ENCODE measurements around the gene ITGA2B. TPM values are rescaled to one million over a fixed set of nuclear protein-coding genes. Genes with fewer than 3 reads are reported as not detected.

The ITGA2B gene
- total and polyA plus RNA-seq, 2 of the 13 experiments (the other 11 are each of a cell fraction or from before 2014, with no cell fraction given): 0.38 to 1.1 TPM

- TF ChIP-seq CAMTA2 (CRISPR knock-in tag; IDR thresholded peaks at IDR 0.05; ENCODE audit: borderline replicate concordance) (no peak), ATF3 (CRISPR knock-in tag; IDR thresholded peaks at IDR 0.05) (no peak), AKAP8 (CRISPR knock-in tag; IDR thresholded peaks at IDR 0.05) (no peak), ZNF766 (CRISPR knock-in tag; IDR thresholded peaks at IDR 0.05; ENCODE audit: borderline replicate concordance) (no peak), ZNF280B (CRISPR knock-in tag; IDR thresholded peaks at IDR 0.05; ENCODE audit: borderline replicate concordance) (no peak)
- TF ChIP-seq, protein P1, sequence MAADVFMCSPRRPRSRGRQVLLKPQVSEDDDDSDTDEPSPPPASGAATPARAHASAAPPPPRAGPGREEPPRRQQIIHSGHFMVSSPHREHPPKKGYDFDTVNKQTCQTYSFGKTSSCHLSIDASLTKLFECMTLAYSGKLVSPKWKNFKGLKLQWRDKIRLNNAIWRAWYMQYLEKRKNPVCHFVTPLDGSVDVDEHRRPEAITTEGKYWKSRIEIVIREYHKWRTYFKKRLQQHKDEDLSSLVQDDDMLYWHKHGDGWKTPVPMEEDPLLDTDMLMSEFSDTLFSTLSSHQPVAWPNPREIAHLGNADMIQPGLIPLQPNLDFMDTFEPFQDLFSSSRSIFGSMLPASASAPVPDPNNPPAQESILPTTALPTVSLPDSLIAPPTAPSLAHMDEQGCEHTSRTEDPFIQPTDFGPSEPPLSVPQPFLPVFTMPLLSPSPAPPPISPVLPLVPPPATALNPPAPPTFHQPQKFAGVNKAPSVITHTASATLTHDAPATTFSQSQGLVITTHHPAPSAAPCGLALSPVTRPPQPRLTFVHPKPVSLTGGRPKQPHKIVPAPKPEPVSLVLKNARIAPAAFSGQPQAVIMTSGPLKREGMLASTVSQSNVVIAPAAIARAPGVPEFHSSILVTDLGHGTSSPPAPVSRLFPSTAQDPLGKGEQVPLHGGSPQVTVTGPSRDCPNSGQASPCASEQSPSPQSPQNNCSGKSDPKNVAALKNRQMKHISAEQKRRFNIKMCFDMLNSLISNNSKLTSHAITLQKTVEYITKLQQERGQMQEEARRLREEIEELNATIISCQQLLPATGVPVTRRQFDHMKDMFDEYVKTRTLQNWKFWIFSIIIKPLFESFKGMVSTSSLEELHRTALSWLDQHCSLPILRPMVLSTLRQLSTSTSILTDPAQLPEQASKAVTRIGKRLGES (CRISPR knock-in tag; IDR thresholded peaks at IDR 0.05; ENCODE audit: borderline replicate concordance): no peak
- TF ChIP-seq, protein P2, sequence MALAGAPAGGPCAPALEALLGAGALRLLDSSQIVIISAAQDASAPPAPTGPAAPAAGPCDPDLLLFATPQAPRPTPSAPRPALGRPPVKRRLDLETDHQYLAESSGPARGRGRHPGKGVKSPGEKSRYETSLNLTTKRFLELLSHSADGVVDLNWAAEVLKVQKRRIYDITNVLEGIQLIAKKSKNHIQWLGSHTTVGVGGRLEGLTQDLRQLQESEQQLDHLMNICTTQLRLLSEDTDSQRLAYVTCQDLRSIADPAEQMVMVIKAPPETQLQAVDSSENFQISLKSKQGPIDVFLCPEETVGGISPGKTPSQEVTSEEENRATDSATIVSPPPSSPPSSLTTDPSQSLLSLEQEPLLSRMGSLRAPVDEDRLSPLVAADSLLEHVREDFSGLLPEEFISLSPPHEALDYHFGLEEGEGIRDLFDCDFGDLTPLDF (CRISPR knock-in tag; IDR thresholded peaks at IDR 0.05): no peak
- TF ChIP-seq, protein P3, sequence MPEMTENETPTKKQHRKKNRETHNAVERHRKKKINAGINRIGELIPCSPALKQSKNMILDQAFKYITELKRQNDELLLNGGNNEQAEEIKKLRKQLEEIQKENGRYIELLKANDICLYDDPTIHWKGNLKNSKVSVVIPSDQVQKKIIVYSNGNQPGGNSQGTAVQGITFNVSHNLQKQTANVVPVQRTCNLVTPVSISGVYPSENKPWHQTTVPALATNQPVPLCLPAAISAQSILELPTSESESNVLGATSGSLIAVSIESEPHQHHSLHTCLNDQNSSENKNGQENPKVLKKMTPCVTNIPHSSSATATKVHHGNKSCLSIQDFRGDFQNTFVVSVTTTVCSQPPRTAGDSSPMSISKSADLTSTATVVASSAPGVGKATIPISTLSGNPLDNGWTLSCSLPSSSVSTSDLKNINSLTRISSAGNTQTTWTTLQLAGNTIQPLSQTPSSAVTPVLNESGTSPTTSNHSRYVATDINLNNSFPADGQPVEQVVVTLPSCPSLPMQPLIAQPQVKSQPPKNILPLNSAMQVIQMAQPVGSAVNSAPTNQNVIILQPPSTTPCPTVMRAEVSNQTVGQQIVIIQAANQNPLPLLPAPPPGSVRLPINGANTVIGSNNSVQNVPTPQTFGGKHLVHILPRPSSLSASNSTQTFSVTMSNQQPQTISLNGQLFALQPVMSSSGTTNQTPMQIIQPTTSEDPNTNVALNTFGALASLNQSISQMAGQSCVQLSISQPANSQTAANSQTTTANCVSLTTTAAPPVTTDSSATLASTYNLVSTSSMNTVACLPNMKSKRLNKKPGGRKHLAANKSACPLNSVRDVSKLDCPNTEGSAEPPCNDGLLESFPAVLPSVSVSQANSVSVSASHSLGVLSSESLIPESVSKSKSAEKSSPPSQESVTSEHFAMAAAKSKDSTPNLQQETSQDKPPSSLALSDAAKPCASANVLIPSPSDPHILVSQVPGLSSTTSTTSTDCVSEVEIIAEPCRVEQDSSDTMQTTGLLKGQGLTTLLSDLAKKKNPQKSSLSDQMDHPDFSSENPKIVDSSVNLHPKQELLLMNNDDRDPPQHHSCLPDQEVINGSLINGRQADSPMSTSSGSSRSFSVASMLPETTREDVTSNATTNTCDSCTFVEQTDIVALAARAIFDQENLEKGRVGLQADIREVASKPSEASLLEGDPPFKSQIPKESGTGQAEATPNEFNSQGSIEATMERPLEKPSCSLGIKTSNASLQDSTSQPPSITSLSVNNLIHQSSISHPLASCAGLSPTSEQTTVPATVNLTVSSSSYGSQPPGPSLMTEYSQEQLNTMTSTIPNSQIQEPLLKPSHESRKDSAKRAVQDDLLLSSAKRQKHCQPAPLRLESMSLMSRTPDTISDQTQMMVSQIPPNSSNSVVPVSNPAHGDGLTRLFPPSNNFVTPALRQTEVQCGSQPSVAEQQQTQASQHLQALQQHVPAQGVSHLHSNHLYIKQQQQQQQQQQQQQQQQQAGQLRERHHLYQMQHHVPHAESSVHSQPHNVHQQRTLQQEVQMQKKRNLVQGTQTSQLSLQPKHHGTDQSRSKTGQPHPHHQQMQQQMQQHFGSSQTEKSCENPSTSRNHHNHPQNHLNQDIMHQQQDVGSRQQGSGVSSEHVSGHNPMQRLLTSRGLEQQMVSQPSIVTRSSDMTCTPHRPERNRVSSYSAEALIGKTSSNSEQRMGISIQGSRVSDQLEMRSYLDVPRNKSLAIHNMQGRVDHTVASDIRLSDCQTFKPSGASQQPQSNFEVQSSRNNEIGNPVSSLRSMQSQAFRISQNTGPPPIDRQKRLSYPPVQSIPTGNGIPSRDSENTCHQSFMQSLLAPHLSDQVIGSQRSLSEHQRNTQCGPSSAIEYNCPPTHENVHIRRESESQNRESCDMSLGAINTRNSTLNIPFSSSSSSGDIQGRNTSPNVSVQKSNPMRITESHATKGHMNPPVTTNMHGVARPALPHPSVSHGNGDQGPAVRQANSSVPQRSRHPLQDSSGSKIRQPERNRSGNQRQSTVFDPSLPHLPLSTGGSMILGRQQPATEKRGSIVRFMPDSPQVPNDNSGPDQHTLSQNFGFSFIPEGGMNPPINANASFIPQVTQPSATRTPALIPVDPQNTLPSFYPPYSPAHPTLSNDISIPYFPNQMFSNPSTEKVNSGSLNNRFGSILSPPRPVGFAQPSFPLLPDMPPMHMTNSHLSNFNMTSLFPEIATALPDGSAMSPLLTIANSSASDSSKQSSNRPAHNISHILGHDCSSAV (CRISPR knock-in tag; IDR thresholded peaks at IDR 0.05; ENCODE audit: borderline replicate concordance): no peak
Measured at GRCh38 chr17:44354582-44355561, 34.6 kb downstream of the ITGA2B start (continued).
